Epithelial cell of proximal tubule (primary cell): ENCODE results near the gene ADPRHL1. TPM values are rescaled to one million over a fixed set of nuclear protein-coding genes. Genes with fewer than 3 reads are reported as not detected.

Experiments used
- DNase-seq: peaks from one replicate; pipeline ENCODE4 v3.0.0-alpha.2; 2011; ENCODE audit warnings: low read depth
- H3K4me3 ChIP-seq: 2 replicates; pipeline ENCODE4 v1.5.1; 2011; ENCODE audit warnings: low read depth, mild to moderate bottlenecking, low read length
- CTCF ChIP-seq: conservative IDR thresholded peaks from 2 replicates; pipeline ENCODE4 v1.5.1; 2012; ENCODE audit warnings: low read depth, mild to moderate bottlenecking, low read length
- total RNA-seq: library from RNA; depleted of rRNA; stranded (reverse); fragments of >200 nt; gene quantifications from 2 replicates; pipeline ENCODE4 v1.2.3, GENCODE V29; 2015

Gene ADPRHL1
- total RNA-seq, 1 donor from 2014 or later = 3.3 TPM

- no peak for TF ChIP-seq CTCF
- H3K4me3 ChIP-seq = no peak overlapping the region
- no peak for DNase-seq
Observed at GRCh38 chr13:113495494-113496210, 42.4 kb upstream of the ADPRHL1 start.

- peak overlapping the region; percentile 20 for H3K4me3 ChIP-seq
- TF ChIP-seq CTCF = no peak
- DNase-seq = peak; percentile 94
Observed at GRCh38 chr13:113493315-113493951, 40.1 kb upstream of the ADPRHL1 start.

- H3K4me3 ChIP-seq = peak overlapping the region; percentile 83
- TF ChIP-seq CTCF = no peak
- DNase-seq = no peak
Observed at GRCh38 chr13:113491982-113492381, 38.7 kb upstream of the ADPRHL1 start.

- DNase-seq = no peak
- TF ChIP-seq CTCF = no peak
Observed at GRCh38 chr13:113491418-113491883, 38.2 kb upstream of the ADPRHL1 start.

GRCh38 chr13:113490496-113491417 is 37.5 kb upstream of the ADPRHL1 start, which contains the start of gene DCUN1D2:
Gene DCUN1D2 (minus strand): TSS chr13:113490711. CDS start chr13:113490669, 42 bp downstream.
- peak within 1 kb of the TSS; percentile 83 for H3K4me3 ChIP-seq
- TF ChIP-seq CTCF = no peak
- DNase-seq = no peak

More at GRCh38 chr13:113491418-113491883, 38.2 kb upstream of the ADPRHL1 start:
- H3K4me3 ChIP-seq = peak overlapping the region; percentile 83

- peak overlapping the region; percentile 83 for H3K4me3 ChIP-seq
- DNase-seq = no peak
- no peak for TF ChIP-seq CTCF
Observed at GRCh38 chr13:113489549-113490495, 36.5 kb upstream of the ADPRHL1 start.
